ENCODE results near the gene RABGEF1.

DNA sequence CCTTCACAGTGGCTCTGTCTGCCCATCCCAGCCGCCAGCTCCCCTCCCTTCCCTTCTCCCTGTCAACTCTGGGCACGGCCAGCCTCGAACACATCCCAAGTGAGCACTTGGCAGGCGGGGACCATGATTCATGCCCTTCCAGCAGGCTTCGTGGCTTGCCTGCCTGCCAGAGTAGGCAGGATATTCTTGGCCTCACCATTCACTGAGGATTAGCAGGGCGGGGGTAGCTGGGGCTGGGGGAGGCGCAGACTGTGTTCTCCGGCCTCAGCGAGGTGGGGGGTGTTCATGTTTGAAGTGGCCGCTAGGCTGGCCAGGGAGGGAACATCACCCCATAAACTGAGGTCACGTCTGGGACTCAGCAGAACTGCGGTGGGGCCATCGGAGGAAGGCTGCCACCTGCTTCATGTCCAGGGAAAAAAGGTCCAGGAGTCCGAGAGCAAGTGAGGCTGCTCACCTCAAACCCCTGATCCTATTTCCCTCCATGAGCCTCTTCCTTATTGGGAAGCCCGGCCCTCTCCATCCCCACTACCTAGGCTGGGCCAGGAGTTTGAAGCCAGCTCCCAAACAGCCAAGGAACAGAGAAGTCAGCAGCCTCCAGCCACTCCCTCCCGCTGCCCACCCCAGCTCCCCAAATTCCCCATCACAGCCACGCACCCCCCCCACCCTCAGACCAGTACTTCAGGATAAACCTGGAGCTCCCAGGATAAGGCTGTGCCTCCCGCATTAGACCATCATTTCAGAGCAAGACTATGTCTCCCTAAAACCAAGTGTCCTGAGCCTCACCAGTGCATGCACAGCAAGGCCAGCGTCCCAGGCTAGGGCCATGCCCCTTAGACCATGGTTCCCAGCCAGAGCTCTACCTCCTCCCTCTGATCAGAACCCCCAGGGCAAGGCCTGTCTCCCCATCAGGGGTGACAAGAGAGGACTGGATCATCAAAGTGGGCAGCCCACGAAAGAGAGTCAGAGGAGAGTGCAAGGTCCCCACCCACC, 42.8 kb upstream of the RABGEF1 start:
- TF ChIP-seq EZH2phosphoT487 (IDR thresholded peaks at IDR 0.05; ENCODE audit: insufficient read depth, low read depth) (no peak), EZH2 (IDR thresholded peaks at IDR 0.05; ENCODE audit: insufficient read depth, poor library complexity, severe bottlenecking) (no peak)
